GM19043 (cell line): ENCODE data around the gene CCDC33.

Experiments used
- ATAC-seq: cut with Tn5 transposase; IDR thresholded peaks from one replicate; pipeline ENCODE4 v1.9.1; 2021; ENCODE audit warnings: low read depth; ENCODE audit not compliant: unreplicated experiment

Gene CCDC33

GRCh38 chr15:74235962-74236361 lies at the start of gene CCDC33:
Gene CCDC33, plus strand, starts transcription at chr15:74236326. Its CDS starts 394 bp downstream, at chr15:74236720.
- no peak for ATAC-seq

DNA sequence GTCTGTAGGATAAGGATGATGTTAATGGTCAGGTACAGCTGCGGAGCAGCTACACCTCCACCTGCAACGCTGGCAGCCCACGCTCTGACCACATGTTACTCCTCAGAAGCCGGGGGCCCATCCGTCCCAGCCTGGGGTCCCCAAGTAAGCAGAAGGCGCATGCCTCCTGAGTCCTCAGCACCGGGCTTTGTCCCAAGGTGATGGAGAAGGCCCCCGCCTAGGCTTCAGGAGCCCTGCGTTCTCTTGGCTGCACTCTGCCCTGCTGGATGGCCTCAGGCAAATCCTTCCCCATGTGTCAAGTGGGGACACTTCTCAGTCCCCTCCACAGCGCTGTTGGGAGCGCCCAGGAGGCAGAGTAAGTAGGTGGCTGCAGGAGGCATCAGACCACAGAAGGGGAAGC lies 47.9 kb upstream of the CCDC33 start:
- no peak for ATAC-seq

DNA sequence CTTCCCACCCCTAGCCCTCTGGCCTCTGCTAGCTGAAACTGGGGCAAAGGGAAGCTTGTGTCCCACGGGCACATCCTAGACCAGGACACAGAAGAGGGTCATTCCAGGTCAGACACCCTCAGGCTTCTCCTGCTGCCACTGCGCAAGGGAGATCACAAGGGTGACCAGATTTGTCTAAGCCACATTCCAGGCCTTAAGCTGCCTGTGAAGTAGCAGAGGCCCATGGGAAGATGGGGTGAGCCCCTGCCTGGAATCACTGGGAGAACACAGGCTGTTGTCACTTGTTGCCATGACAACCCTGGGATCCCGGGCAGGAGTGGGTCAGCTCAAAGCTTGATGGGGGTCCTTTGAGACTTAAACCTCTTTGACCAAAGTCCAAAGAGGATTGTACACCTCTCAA lies 44.3 kb upstream of the CCDC33 start:
- no peak for ATAC-seq

- no peak for ATAC-seq
Measured at GRCh38 chr15:74192751-74193150, 43.4 kb upstream of the CCDC33 start.

DNA sequence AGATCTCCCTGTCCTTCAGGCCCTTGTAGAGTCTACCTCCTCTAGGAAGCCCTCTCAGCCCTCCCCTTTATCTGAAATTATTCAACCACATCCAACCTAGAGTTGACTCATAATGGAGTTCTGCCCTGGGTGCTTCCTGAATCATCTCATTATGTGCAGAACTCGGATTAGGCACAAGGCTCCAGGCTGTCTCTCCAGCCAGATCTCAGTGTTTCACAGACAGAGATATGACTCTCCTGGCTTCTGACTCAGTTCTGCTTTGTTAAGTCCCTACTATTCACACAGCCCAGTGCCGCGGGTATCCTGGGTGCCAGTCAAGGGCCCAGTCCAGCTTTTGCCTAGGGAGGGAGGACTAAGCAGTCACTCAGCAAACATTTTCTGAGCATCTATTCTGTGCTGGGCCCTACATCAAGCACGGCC lies 42.8 kb upstream of the CCDC33 start:
- ATAC-seq, result no peak

DNA sequence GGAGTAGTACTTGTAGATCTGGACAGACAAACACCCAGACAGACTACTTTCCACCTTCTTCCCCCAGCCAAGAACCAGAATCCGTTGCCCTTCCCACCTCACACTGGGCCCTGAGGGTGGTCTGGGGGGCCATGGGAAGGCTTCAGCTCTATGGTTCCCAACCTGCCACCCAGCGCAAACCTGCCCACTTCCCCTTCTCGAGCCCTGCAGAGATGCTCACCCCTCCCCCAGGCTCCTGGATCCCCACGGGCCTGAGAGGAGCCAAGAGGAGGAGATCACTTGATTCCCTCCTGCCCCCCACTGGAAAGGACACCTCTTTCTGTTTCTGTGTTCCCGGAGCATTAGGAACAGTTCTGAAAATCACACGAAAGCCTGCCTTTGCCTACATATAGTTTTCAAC lies 42.2 kb upstream of the CCDC33 start:
- no peak for ATAC-seq

GRCh38 chr15:74194572-74195559 lies 41.3 kb upstream of the CCDC33 start:
- no peak for ATAC-seq

GRCh38 chr15:74196175-74196574 lies 40.0 kb upstream of the CCDC33 start:
- ATAC-seq, result no peak

DNA sequence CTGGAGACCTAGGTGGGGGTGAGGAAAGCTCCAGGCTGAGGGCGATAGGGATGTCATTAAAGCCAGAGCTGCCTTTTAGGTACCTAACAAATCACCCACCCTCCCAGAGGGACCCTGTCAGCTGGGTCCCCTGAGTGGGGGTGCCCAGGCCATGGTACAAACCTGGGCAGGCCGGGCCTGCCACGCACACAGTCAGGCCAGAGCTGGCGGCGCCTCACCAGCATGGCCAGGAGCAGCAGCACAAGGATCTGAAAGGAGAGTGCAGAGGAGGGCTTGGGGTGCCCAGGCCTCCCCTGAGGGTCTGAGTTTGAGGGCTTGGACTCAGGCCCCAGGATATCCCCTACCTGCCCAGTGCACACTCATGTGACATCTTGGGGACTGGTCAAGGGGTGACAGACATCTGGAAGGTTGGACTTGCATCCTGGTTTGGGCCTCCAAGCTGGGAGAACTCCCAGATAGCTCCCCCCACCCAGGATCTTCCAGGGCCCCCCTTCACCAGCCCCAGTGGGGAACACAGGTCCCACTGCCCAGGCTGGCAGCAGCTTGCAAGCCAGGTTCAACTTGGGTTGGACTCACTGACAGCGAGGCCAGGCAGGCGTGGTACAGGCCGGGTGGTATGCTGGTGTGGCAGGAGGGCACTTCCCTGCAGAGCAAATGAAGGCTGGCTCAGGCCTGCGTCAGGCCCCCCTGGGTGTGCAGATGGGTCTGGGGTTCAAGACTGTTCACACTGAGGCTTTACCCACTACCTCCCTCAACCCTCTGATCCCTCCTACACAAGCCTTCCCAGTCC lies 38.8 kb upstream of the CCDC33 start:
- ATAC-seq, result no peak

GRCh38 chr15:74199297-74199652 lies 36.9 kb upstream of the CCDC33 start:
- no peak for ATAC-seq

GRCh38 chr15:74200412-74200815 lies 35.7 kb upstream of the CCDC33 start:
- ATAC-seq, result no peak

- ATAC-seq, result no peak
Measured at GRCh38 chr15:74200871-74201419, 35.2 kb upstream of the CCDC33 start.

- ATAC-seq, result no peak
Measured at GRCh38 chr15:74201710-74202420, 34.3 kb upstream of the CCDC33 start.

GRCh38 chr15:74202452-74203401 lies 33.4 kb upstream of the CCDC33 start, which contains the start of gene STRA6:
Gene STRA6, minus strand, starts transcription at chr15:74202787. Its CDS starts 520 bp downstream, at chr15:74202267.
- no peak for ATAC-seq

DNA sequence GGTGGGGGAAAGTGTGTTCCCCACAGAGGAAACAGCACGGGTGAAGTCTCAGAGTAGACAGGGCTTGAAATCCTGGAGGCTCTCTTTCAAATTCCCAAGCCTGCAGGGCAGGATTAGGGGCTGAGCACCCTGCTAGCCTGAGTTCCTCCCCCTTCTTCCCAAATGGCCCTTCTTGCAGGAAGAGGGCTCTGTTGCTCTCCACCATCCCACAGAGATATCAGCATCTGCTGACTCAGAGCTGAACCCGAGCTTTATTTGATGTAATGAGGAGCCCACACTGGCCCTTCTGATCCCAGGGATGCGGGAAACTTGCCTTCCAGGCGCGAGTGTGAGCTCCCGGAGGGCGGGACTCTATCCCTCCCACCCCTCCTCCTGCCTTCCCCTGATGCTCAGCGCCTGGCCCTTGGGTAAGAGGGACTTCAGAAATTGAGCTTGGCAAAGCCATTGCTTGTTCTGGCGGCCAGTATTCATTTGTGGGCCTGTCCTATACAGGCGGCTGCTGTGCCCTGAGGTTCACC lies 32.2 kb upstream of the CCDC33 start:
- no peak for ATAC-seq

DNA sequence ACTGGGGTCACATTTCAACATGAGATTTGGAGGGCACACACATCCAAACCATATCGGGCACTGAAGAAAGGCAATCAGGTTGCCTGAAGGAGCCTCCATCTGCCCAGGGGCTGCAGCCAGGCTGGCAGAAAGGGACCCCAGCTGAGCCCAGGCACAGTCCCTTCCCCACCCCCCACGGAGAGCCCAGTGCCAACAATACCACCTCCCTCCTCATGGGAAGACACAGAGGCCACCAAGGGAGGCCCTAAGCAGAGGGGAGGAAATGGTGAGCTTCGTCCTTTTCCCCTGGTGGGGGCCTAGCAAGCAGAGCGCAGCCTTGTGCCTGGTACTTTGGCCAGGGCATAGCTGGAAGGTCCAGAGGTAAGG lies 30.6 kb upstream of the CCDC33 start:
- no peak for ATAC-seq

DNA sequence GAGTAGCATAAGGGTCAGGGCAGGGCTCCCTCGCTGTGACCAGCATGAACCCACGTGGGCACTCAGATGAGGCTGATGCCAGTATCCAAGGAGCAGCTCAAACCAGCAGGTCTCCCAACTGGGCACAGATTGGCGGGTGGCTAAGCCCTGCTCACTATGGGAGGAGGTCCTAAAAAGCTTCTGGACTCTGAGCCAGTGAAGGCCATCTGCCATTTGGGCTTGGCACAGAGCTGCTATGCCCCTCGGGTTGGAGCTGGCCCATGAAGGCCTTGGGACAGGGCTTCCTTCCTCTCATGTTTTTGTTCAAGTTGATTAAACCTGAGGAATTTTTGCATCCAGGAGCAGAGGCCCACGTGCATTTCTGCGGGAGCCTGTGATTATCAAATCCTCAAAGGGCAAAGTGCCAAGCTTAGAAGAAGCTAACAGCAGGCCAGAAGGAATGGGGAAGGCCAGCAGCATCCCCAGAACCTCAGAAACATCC lies 29.3 kb upstream of the CCDC33 start:
- no peak for ATAC-seq

DNA sequence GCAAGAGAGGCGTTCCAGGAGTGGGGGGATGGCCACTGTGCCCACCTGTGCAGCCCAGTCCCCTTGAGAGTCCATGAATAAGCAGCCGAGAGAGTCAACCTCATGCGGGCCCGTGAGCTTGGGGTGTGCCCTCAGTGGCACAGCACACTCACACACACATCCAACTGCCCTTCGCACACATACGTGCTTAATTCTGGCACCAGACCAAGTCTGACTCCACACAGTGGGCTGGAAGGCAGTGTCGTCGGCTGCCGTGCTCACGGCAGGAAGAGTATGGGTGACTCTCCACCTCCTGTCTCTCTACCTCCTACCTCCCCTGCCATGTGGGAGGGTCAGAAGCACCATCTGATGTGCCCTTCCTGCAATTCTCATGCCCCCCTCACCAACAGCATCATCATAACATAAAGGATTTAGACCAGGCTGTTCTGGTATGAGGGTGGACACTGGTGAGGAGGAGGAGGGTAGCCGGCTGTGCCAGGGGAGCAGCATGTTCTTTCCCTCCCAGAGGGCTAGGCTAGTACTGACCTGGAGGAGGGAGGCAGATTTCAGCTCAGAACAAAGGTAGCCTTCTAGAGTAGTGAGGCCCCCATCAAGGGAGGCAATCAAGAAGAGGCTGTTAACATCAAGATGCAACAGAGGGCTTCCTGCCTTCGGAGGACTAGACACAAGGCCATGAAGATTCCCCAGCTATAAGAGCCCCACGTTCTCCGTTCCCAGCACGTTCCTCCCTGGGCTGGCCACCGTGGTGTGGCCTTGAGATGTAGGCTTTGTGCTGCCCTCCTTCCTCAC lies 28.3 kb upstream of the CCDC33 start:
- ATAC-seq, result no peak
